Measurements from ENCODE around the gene MYL3. TPM values are rescaled to one million over a fixed set of nuclear protein-coding genes. Genes with fewer than 3 reads are reported as not detected.

Gene MYL3
- total and polyA plus RNA-seq, 2 donors, result 4.0 to 19.8 TPM

DNA sequence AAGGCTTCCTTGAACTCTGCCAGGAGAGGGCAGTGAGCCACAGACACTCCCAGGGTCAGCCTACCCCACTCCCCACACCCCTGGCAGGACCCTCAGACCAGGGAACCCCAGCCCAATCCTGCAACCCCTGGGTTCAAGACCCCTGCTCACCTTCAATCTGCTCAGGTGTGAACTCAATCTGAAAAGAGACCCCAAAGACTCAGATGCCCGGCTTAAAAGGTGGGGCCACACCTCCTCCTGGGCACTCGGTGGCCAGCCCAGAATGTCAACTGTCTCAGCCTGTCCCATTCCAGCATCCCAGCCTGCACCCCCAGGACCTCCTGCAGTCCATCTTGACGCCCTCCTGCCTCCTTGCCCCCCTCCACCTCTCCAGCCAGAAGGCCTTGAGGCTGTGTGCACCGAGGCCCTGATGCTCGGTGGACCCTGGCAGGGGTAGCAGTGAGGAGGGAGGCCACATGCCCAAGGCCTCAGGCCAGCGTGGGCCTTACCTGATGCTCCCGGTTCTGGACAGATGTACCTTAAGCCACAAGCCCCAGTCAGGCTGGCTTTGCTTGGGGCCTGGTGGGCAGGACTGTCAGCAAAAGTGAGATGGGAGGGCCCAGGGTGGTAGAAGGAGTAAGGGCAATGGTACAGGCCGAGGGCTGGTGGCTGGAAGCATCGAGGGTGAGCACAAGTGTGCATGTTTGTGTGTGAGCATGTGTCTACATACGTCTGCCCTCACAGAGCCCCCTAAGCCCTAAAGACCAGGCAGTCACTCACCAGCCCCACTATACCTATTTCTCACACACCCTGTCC is 2.2 kb downstream of the MYL3 start:
- no peaks in the 10 kb centered on the region for H3K36me3 ChIP-seq (ENCODE audit: insufficient read depth)
- no peak for DNase-seq (ENCODE audit: extremely low spot score)
- no peak overlapping the region for H3K4me3 ChIP-seq (ENCODE audit: low read depth, low read length)
- no peaks in the 10 kb centered on the region for H3K4me1 ChIP-seq (ENCODE audit: insufficient read depth)
- H3K27ac ChIP-seq (ENCODE audit: low read depth), result no peak overlapping the region
- WGBS, result 89% methylated on average over 10 of the region's 10 CpGs

DNA sequence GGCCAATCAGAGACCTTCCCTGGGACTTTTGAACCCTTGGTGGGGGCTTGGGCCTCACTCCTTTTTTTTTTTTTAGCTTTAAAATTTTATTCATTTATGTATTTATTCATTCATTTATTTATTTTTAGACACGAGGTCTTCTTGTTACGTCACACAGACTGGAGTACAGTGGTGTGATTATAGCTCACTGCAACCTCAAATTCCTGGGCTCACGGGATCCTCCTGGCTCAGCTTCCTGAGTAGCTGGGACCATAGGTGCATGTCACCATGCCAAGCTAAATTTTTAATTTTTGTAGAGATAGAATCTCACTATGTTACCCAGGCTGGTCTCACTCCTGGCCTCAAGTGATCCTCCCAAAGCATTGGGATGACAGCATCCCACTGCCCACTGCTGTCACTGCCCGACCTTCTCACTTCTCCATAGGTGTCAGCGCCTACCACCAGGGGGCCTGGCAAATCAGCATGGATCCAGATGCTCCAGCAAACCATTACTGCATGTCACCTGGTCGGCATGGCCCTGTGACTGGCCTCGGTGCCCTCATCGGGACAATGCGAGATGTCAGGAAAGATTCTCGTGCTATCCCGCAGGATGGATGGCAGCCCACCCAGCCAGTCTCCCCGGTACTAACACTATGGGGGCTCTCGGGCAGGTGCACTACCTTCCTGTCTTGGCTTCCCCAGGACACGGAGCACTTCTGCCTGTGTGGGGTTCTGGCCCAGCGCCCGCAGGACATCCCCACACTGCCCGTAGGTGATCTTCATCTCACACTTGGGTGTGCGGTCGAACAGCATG is 3.0 kb downstream of the MYL3 start:
- no peaks in the 10 kb centered on the region for H3K4me1 ChIP-seq (ENCODE audit: insufficient read depth)
- WGBS, result 85% methylated on average over 19 of the region's 19 CpGs
- H3K27ac ChIP-seq (ENCODE audit: low read depth), result no peak overlapping the region
- no peaks in the 10 kb centered on the region for H3K36me3 ChIP-seq (ENCODE audit: insufficient read depth)
- no peak for DNase-seq (ENCODE audit: extremely low spot score)
- H3K4me3 ChIP-seq (ENCODE audit: low read depth, low read length), result no peak overlapping the region

DNA sequence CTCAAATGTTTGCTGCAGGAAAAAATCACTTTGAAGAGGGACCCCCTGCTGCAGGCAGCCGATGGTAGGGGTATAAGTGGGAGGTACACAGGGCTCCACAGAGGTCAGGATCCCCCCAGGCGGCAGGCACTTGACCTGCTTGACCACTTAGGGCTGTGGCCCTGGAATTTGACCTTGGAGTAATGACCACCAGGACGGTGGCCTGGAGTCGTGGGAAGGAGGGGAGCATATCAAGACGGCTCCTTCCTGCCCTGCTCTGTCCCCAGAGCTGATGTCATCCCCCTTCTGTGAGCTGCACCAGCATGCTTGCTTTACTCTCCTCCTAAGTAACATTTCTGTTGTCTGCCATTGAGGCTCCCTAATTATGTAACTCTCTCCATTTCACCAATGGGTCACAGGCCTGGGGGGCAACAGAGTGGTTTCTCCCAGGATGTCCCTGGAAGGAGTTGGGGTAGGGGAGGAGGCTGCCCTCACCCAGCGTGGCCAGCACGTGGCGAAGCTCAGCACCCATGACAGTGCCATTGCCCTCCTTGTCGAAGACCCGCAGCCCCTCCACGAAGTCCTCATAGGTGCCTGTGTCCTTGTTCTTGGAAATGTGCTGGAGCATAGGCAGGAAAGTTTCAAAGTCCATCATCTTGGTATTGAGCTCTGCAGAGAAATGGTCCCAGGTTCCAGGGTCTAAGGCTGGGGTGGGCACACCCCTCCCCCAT is 4.1 kb downstream of the MYL3 start:
- Histone ChIP-seq H3K27ac (ENCODE audit: low read depth) (no peak overlapping the region), H3K36me3 (ENCODE audit: insufficient read depth) (no peaks in the 10 kb centered on the region), H3K4me3 (ENCODE audit: low read depth, low read length) (no peak overlapping the region), H3K4me1 (ENCODE audit: insufficient read depth) (no peaks in the 10 kb centered on the region)
- 83% methylated on average over 11 of the region's 11 CpGs for WGBS
- DNase-seq (ENCODE audit: extremely low spot score), result no peak

DNA sequence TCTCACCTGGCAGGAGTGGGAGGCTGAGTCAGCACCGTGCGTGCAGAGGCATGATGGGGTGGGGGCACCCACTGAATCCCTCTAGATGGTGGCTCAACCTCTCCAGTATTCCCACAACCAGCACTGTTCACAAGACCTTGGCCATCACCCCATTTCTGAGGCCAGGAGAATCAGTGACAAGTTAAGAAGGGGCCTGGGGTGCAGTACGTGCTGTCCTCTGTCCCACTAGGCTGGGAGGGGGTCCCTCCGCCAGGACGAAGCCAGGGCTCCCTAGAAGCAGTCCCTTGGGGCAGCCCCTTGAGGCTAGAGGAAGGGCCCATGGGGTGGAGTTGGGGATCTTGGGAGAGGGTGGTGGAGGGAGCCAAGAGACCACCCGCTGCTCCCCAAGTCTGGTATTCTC is 4.8 kb downstream of the MYL3 start:
- no peak overlapping the region for H3K27ac ChIP-seq (ENCODE audit: low read depth)
- H3K36me3 ChIP-seq (ENCODE audit: insufficient read depth), result no peaks in the 10 kb centered on the region
- H3K4me1 ChIP-seq (ENCODE audit: insufficient read depth), result no peaks in the 10 kb centered on the region
- no peak overlapping the region for H3K4me3 ChIP-seq (ENCODE audit: low read depth, low read length)
- WGBS, result 92% methylated on average over 6 of the region's 6 CpGs
- DNase-seq (ENCODE audit: extremely low spot score), result no peak

DNA sequence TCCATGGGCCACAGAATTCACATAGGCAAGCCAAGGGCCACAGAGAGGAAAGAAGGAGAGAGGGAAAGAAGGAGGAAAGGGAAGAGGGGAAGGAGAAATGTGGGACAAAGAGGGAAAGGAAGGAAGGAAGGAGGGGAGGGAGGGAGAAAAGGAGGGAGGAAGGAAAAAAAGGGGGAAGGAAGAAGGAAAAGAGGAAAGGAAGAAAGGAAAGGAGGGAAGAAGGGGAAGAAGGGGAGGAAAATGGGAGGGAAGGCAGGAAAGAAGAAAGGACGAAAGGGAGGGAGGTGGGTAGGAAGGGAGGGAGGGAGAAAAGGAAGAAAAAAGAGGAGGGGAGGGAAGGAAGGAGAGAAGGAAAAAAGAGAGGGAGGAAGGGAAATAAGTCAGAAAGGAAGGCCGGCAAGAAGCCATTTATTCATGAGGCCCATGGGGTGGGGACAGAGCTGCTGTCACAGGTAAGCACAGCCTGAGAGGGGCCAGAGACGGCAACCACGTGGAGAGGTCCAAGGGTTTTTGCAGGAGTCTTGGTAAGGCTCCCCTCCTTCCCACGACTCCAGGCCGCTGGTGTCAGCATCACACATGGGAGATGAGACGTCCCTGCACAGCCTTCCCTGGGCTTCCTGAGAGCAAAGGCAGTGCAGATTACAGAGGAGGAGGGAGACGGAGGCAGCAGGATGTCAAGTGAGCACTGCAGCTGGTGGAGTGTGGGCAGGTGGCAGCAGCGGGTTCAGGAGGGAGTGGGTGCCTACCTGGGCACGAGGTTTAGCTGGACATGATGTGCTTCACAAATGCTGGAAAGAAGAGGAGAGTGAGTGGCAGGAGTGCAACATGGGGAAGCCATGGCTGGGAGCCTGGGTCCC is 5.5 kb downstream of the MYL3 start:
- Histone ChIP-seq H3K36me3 (ENCODE audit: insufficient read depth) (no peaks in the 10 kb centered on the region), H3K4me3 (ENCODE audit: low read depth, low read length) (no peak overlapping the region), H3K27ac (ENCODE audit: low read depth) (no peak overlapping the region), H3K4me1 (ENCODE audit: insufficient read depth) (no peaks in the 10 kb centered on the region)
- no peak for DNase-seq (ENCODE audit: extremely low spot score)
- 82% methylated on average over 10 of the region's 10 CpGs for WGBS

DNA sequence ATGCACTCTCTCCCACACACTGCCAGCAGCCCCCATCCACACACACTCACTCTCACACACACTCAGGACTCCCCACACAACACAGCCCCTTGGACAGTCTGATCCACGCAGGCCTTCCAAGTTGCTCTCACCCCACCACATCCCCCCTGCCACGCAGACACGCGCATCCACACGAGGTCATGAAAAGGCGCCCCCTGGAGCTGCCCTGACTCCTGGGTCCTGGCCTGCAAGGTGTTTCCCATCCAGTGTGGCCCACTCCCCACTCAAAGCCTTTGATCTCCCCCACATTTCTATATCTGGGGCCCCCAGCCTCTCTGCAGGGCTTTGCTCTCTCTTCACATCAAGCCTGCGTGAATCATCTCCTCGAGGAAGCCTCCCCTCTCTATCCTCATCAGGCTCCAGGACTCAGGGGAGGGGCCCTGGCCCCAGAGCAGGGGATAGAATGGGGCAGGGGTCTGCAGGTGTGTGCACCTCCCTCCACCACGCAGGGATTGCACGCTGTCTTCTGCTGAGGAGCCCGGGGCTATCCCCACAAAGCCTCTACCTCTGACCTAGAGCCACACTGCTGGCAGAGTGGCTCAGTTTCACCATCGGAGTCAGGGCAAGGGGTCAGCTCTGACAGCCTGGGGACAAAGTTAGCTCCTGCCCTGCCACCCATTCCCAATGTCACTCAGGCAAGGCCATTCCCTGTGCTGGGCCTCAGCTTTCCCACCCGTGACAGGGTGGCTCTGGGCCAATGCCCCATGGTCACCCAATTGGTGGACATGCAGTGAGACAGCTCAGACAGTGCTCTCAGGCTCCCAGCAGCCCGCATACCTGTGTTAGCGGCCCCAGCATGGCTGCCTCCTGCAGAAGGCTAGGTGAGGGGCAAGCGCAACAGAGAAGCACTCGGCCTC is 6.4 kb downstream of the MYL3 start:
- DNase-seq (ENCODE audit: extremely low spot score), result no peak
- Histone ChIP-seq H3K4me3 (ENCODE audit: low read depth, low read length) (no peak overlapping the region), H3K4me1 (ENCODE audit: insufficient read depth) (no peaks in the 10 kb centered on the region), H3K27ac (ENCODE audit: low read depth) (no peak overlapping the region), H3K36me3 (ENCODE audit: insufficient read depth) (no peaks in the 10 kb centered on the region)
- 90% methylated on average over 17 of the region's 17 CpGs for WGBS

DNA sequence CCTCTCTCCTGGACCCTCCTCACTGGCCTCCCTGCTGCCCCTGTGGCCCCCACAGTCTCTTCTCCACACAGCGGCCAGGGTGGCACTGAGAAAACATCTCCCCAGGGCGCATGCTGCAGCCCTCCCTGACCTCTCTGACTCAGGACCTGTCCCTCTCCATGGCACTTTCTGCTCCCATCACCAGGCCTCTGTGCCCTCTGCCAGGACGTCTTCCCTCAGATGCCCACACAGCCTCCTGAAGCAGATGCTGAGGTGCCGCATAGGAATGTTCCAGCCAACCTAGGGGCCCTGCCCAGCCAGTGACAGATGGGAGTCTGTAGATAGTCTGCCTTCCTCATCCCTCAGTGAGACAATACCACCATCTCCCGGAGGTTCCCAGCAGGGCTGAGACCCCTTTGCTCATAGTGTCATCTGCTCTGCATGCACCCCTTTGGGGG is 8.7 kb downstream of the MYL3 start:
- Histone ChIP-seq H3K36me3 (ENCODE audit: insufficient read depth) (no peaks in the 10 kb centered on the region), H3K4me3 (ENCODE audit: low read depth, low read length) (no peak overlapping the region), H3K4me1 (ENCODE audit: insufficient read depth) (no peaks in the 10 kb centered on the region), H3K27ac (ENCODE audit: low read depth) (no peak overlapping the region)
- 85% methylated on average over 5 of the region's 5 CpGs for WGBS
- no peak for DNase-seq (ENCODE audit: extremely low spot score)

DNA sequence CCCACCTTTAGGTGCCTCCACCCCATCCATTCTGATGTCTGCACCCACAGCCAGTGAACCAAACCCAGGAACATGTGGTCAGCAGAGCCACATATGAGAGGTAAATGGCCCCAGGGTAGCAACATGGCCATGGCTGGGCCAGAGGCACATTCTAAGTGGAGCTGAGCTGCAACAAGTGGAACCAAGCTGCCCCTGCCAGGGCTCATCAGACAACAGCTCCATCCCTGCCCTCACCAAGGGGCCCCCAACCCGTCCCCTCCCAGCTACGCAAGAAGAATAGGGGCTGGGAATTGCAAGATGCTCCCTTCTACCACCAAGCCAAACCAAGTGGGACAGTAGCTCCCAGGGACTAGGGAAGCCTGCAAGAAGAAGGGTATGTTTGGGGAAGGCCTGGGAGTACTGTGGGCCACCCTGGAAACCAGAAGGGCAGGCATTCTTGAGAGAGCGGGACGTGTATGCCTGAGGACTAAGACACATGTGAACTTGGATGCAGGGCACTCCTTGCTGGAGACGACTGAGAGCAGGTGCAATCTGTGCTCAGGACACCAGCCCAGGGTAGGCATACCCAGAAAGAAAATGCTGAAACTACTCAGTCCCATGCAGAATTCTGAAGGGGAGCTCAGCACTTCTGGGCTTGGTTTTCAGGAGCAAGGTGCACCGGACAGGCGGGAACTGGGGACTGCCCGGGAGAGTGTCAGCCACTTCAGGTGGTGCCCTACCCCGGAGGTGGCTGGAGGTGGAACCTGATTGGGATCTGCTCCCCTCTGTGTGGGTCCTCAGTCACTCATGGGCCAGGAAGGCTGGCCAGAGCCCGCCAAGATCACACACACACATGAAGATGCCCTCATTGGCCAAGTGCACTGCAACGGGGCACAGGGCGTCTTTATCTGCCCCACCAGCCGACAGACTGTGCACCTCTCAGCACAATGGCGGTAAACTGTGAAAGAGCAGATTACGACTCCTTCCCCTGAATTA is 9.5 kb downstream of the MYL3 start:
- Histone ChIP-seq H3K4me3 (ENCODE audit: low read depth, low read length) (no peak overlapping the region), H3K27ac (ENCODE audit: low read depth) (no peak overlapping the region), H3K36me3 (ENCODE audit: insufficient read depth) (no peaks in the 10 kb centered on the region), H3K4me1 (ENCODE audit: insufficient read depth) (no peaks in the 10 kb centered on the region)
- WGBS, result 88% methylated on average over 15 of the region's 15 CpGs
- DNase-seq (ENCODE audit: extremely low spot score), result no peak

DNA sequence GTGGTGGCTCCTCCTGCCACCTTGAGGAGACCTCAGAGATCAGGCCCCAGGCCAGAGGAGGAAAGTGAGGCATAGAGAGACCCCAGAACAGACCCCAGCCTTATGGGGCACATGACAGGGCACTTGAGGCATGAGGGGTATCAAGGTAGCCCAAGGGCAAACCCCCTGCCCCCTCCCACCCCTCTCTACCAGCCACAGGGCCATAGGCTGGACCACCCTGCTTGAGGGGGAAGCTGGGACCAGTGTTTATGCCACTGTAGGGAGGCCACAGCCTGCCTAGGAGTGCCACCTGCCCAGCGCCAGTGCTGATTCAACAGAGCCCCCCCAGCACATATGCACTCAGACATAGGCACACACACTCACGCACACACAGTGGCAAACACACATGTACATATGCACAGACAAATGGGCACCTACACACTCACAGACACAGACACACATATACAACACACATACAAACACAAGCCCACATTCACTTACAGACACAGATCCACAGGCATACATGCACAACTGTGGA is 10.3 kb downstream of the MYL3 start:
- Histone ChIP-seq H3K4me3 (ENCODE audit: low read depth, low read length) (no peak overlapping the region), H3K4me1 (ENCODE audit: insufficient read depth) (no peaks in the 10 kb centered on the region), H3K36me3 (ENCODE audit: insufficient read depth) (no peaks in the 10 kb centered on the region), H3K27ac (ENCODE audit: low read depth) (no peak overlapping the region)
- DNase-seq (ENCODE audit: extremely low spot score), result no peak
- 91% methylated on average over 2 of the region's 2 CpGs for WGBS

DNA sequence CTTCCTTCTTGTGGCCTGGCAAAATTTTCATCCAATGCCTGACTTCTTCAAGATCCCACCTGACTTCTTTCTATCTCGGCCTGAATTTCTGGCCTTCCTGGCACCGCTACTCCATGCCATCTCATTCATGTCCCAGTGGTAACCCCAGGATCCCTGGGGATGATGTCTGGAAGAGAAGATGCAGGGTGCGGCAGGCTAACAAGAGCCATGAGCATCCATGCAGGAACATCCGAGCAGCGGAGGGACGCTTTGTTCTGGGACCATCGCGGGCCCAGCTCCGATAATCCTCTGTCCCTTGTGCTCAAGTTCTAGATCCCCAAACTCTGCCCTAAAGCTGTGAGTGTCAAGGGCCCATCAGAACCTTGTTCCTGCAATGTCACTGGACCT is 10.9 kb downstream of the MYL3 start:
- no peaks in the 10 kb centered on the region for H3K4me1 ChIP-seq (ENCODE audit: insufficient read depth)
- no peaks in the 10 kb centered on the region for H3K36me3 ChIP-seq (ENCODE audit: insufficient read depth)
- 94% methylated on average over 9 of the region's 9 CpGs for WGBS
- H3K4me3 ChIP-seq (ENCODE audit: low read depth, low read length), result no peak overlapping the region
- no peak overlapping the region for H3K27ac ChIP-seq (ENCODE audit: low read depth)
- DNase-seq (ENCODE audit: extremely low spot score), result no peak
